GM18867 (cell line): ENCODE data around the gene KLK8.

Experiments
- ATAC-seq: cut with Tn5 transposase; IDR thresholded peaks from one replicate; pipeline ENCODE4 v1.9.1; 2021; ENCODE audit warnings: mild to moderate bottlenecking, moderate library complexity; ENCODE audit not compliant: unreplicated experiment

The KLK8 gene

GRCh38 chr19:51001515-51001914, at the start of gene KLK8:
KLK8 (minus strand) TSS chr19:51001604; CDS start chr19:51001167, 437 bp downstream.
- no peak for ATAC-seq

GRCh38 chr19:51047031-51047335, 45.6 kb upstream of the KLK8 start:
- ATAC-seq, result no peak

- ATAC-seq, result no peak
Measured at GRCh38 chr19:51044327-51044726, 42.9 kb upstream of the KLK8 start.

GRCh38 chr19:51043497-51043896, 42.1 kb upstream of the KLK8 start:
- no peak for ATAC-seq

- no peak for ATAC-seq
Measured at GRCh38 chr19:51040151-51040550, 38.7 kb upstream of the KLK8 start.

GRCh38 chr19:51036519-51036918, 35.1 kb upstream of the KLK8 start:
- ATAC-seq, result no peak

- ATAC-seq, result no peak
Measured at GRCh38 chr19:51034704-51035103, 33.3 kb upstream of the KLK8 start, which contains the start of gene KLK12. KLK12 (minus strand) TSS chr19:51035002; CDS start chr19:51034621, 381 bp downstream.

- no peak for ATAC-seq
Measured at GRCh38 chr19:51031880-51032225, 30.4 kb upstream of the KLK8 start.

- no peak for ATAC-seq
Measured at GRCh38 chr19:51031220-51031879, 29.9 kb upstream of the KLK8 start.

GRCh38 chr19:51030631-51031030, 29.2 kb upstream of the KLK8 start:
- ATAC-seq, result no peak

- ATAC-seq, result no peak
Measured at GRCh38 chr19:51029718-51030117, 28.3 kb upstream of the KLK8 start.

- ATAC-seq, result no peak
Measured at GRCh38 chr19:51027873-51028272, 26.5 kb upstream of the KLK8 start.

GRCh38 chr19:51027126-51027806, 25.9 kb upstream of the KLK8 start:
- ATAC-seq, result no peak

- no peak for ATAC-seq
Measured at GRCh38 chr19:51026554-51026831, 25.1 kb upstream of the KLK8 start, which contains the start of gene KLK11. KLK11 (minus strand) TSS chr19:51026616; CDS start chr19:51025631, 985 bp downstream.

- ATAC-seq, result no peak
Measured at GRCh38 chr19:51025809-51026553, 24.6 kb upstream of the KLK8 start.

GRCh38 chr19:51025401-51025800, 24.0 kb upstream of the KLK8 start:
- no peak for ATAC-seq

GRCh38 chr19:51024924-51025323, 23.5 kb upstream of the KLK8 start:
- no peak for ATAC-seq

GRCh38 chr19:51023946-51024345, 22.5 kb upstream of the KLK8 start:
- no peak for ATAC-seq

GRCh38 chr19:51022526-51022925, 21.1 kb upstream of the KLK8 start:
- no peak for ATAC-seq

- ATAC-seq, result no peak
Measured at GRCh38 chr19:51020988-51021651, 19.7 kb upstream of the KLK8 start.

- ATAC-seq, result no peak
Measured at GRCh38 chr19:51019544-51019925, 18.1 kb upstream of the KLK8 start, which contains the start of gene KLK10. KLK10 (minus strand) TSS chr19:51019709; CDS start chr19:51019130, 579 bp downstream.
